ENCODE results near the gene MUC6. TPM values are rescaled to one million over a fixed set of nuclear protein-coding genes. Genes with fewer than 3 reads are reported as not detected.

The MUC6 gene
- total RNA-seq, 2 donors from 2014 or later = not detected

DNA sequence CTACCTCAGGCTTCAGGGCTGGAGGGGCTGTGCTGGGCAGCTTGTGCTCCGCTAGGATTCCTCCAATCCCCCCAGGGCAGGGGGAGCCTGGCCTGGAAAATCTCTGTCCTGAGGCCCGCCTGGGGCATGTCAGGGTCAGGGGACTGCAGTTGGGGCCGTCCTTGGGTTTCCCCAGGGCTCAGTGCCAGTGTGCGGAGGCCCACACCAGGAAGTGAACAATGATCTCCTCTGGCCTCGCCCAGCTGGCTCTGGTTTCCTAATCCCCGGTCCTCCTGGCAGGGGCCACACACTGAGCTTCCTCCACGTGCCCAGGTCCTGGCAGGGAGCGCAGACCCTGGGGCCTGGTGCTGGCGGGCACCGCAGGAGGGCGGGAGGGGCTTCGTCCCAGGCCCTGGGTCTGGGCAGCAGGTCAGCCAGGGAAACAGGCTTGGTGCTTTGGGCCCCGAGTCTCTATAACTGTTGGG is 36.8 kb upstream of the MUC6 start:
- DNase-seq (peak; percentile 85 to 90), ATAC-seq (peak; percentile 80)
- intact Hi-C loops (cut with DNase I, micrococcal nuclease) = no loop called here

- ATAC-seq (no peak), DNase-seq (no peak)
- intact Hi-C loops (cut with DNase I, micrococcal nuclease) = no loop called here
These were observed 36.3 kb upstream of the MUC6 start for GRCh38 chr11:1072821-1073231.

DNA sequence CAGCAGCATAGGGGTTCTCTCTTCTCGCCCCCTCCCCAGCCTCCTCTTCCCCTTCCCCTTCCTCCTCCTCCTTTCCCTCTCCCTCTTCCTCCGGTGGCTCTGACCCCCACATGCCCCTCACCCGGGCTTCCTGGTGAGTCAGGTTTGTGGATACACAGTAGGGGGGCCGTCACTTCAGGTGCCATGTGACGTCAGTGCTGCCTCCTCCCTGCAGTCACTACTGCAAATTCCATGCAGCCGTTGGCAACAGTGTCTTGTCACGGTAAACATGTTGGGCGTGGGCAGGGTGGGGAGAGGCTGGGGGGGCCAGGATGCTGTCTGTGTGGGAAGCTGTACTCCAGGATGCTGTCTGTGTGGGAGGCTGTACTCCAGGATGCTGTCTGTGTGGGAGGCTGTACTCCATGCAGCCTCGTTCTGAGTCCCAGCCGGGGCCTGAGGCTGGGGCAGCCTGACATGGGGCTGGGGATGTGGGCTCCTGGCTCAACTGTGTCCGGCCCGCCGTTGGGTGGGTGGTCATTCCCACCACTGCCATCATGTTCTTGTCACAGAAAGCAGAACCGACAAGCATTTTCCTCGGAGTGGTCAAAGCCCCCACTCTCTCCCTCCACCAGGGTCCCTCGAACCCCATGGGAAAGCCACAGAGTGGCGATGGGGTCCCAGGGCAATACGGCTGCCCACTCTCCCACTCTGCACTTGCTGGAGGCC is 35.8 kb upstream of the MUC6 start:
- ATAC-seq = peak; percentile 19
- intact Hi-C loops (cut with DNase I, micrococcal nuclease) = no loop called here
- no peak for DNase-seq

DNA sequence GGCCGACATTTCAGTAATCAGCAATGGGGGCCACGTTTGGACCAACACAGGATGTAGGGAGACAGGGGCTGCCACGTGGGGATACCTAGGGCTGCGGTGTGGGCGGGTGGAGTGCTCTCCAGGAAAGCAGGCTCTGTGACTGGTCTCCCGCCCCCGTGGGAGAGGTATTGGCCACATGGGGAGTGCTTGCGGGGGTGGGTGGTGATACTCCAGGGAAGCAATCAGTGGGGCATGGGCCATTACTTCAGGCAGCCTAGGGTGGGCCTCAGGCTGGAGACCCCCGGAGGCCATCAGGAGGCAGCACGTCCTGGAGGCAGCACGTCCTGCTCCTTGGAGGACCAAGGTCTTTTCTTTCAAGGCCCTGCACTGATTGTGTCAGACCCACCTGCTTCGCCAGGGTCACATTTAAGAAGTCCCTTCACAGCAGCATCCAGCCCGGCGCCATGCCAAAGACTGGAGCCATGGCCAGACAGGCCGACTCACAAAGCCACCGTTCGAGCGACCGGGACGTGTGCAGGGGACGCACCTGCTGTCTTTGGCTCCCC is 35.1 kb upstream of the MUC6 start:
- intact Hi-C loops (cut with DNase I, micrococcal nuclease) = no loop called here
- DNase-seq (no peak), ATAC-seq (no peak)

- ATAC-seq (no peak), DNase-seq (no peak)
- intact Hi-C loops (cut with DNase I, micrococcal nuclease) = no loop called here
These were observed 34.3 kb upstream of the MUC6 start for GRCh38 chr11:1070594-1071462.

DNA sequence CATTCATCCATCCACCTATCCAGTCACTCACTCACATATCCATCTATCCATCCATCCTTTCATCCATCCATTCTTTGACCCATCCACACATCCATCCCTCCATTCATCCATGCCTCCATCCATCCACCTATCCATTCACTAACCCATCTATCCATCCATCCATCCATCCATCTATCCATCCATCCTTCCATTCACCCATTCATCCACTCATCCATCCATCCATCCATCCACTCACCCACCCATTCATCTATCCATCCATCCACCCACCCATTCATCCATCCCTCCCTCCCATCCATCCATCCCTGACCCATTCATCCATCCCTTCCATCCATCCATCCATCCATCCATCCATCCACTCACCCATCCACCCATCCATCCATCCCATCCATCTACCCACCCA is 33.2 kb upstream of the MUC6 start:
- ATAC-seq (no peak), DNase-seq (no peak)
- intact Hi-C loops (cut with DNase I, micrococcal nuclease) = no loop called here

GRCh38 chr11:1067812-1068496 is 31.4 kb upstream of the MUC6 start:
- intact Hi-C loops (cut with DNase I, micrococcal nuclease) = no loop called here
- DNase-seq = no peak
- ATAC-seq = peak; percentile 35

GRCh38 chr11:1064167-1064566 is 27.6 kb upstream of the MUC6 start:
- ATAC-seq = no peak
- intact Hi-C loops (cut with DNase I, micrococcal nuclease) = no loop called here
- DNase-seq = no peak

GRCh38 chr11:1062075-1062820 is 25.7 kb upstream of the MUC6 start:
- peak; percentile 30 to 65 for DNase-seq
- peak; percentile 43 for ATAC-seq
- intact Hi-C loops (cut with DNase I, micrococcal nuclease) = no loop called here

GRCh38 chr11:1060852-1061616 is 24.5 kb upstream of the MUC6 start:
- ATAC-seq = peak; percentile 88
- intact Hi-C loops (cut with DNase I, micrococcal nuclease) = no loop called here

DNA sequence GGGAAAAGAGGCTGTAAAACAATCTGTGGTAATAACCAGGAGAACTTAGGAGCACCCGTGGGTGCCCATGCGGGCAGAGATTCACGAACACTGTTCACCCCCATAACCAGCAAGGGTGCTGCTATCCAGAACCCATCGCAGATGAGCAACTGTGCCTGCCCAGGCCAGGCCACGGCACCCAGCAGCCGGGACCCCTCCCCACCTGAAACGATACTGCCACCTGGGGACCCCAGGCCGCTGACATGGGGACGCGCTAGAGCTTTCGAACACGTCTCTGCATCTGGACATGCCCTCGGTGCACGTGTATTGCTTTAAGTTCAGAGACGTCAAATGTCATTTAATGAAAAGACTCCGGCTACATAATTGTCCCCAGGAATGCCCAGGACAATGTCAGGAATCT is 23.9 kb upstream of the MUC6 start:
- intact Hi-C loops (cut with DNase I, micrococcal nuclease) = no loop called here
- peak; percentile 28 to 34 for DNase-seq
- peak; percentile 18 for ATAC-seq

More at GRCh38 chr11:1060852-1061616, 24.5 kb upstream of the MUC6 start:
- DNase-seq = peak; percentile 86 to 93

- ATAC-seq = no peak
- DNase-seq = peak; percentile 9 to 24
- intact Hi-C loops (cut with DNase I, micrococcal nuclease) = no loop called here
These were observed 23.2 kb upstream of the MUC6 start for GRCh38 chr11:1059759-1060158.

DNA sequence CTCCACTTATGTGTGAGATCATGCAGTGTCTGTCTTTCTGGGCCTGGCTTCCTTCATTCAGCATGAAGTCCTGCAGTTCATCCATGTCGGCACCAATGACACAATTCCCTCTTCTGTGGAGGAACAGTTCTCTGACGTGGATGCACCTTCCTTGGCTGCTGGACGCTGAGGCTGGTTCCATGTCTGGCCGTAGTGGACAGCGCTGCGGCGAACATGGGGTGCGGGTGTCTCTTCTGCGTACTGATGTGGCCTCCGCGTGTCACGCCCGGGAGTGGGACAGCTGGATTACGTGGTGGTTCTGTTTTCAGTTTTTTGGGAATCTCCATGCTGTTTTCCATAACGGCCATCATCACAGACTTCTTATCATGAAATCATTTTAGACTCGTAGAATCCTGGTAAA is 21.3 kb upstream of the MUC6 start:
- ATAC-seq (no peak), DNase-seq (peak; percentile 3 to 24)
- intact Hi-C loops (cut with DNase I, micrococcal nuclease) = no loop called here

DNA sequence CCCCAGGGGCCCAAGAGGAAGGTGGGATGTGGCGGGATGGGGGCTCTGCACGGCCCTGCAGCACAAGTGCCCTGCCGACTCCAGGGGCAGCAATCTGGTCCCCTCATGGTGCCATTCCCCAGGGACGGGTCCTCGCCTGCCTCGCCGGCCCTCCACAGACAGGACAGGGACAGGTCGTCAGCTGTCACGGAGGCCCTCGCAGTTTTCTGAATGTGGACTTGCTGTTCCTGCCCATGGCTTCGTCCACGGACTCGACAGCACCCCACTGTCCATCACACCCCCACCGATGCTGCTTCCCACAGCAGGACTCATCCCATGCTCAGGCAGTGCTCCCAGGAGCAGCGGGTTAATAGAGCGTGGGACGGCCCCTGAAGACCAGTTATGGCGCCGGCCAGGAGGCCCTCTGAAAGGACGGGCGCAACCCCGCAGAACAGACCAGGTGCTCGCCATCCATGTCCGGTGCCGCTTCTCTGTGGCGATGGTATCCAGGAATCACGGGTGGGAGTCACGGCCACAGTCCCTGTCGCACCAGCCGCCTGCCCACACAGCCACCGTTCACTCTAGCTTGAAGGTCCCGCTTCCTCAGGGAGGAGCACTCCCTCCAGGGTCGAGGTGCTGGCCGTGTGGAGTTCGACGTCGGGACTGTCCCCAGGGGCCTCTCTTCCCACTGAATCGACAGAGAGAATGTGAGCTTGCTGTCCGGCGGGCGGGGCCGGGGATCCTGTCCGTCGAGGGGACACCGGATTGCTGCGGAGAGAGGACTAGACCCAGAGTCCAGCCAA is 19.7 kb upstream of the MUC6 start:
- peak; percentile 9 to 28 for DNase-seq
- intact Hi-C loops (cut with DNase I, micrococcal nuclease) = no loop called here
- ATAC-seq = no peak

GRCh38 chr11:1055109-1055703 is 18.7 kb upstream of the MUC6 start:
- intact Hi-C loops (cut with DNase I, micrococcal nuclease) = no loop called here
- DNase-seq = peak in 1 of 2 donors; percentile 26
- no peak for ATAC-seq

DNA sequence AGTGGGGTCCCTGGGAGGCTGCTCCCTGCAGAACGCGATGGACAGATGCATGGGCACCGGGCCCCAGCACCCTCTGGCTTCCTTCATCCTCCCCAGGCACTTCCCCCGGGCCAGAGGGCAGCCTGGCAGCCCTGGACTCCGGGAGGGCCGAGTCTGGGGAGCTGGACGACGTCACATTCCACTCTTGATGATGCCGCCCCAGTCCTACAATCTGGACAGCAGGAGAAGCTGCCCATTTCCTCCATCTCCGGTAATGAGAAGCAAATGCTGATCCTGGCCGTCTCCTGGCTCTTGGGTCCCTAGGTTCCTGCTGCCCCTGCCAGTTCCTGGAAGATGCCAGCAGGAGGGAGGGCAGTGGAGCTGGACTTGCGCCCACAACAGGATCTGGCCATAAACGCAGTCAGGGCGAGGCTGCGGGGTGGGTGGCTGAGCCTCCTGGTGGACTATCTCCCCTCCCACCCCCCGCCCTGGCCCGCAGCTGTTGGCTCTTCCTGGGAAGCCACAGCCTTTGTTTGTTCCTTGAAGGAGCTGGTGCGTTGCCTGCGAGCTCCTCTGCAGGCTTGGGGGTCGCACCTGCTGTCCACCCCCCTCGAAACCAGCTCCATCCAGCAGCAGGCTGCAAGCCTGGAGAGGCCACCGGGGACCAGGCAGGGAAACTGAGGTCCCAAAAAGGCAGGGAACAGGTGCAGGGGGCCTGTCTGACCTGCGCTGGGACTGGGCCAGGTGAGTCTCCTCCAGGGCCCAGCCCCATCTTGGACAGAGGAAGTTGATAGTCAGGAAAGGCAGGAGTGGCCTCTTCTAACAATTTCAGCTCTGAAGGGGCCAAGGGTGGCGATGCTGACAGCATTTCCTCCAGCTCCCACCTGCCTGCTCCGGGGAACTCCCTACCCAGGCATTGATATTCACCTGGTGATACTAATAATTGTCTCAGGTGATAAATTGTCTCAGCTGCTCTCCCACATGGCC is 17.9 kb upstream of the MUC6 start:
- DNase-seq (peak; percentile 87 to 91), ATAC-seq (peak; percentile 68)
- intact Hi-C loops (cut with DNase I, micrococcal nuclease) = no loop called here
